Measurements from ENCODE around the gene PSKH1.

- TF ChIP-seq, protein P1, sequence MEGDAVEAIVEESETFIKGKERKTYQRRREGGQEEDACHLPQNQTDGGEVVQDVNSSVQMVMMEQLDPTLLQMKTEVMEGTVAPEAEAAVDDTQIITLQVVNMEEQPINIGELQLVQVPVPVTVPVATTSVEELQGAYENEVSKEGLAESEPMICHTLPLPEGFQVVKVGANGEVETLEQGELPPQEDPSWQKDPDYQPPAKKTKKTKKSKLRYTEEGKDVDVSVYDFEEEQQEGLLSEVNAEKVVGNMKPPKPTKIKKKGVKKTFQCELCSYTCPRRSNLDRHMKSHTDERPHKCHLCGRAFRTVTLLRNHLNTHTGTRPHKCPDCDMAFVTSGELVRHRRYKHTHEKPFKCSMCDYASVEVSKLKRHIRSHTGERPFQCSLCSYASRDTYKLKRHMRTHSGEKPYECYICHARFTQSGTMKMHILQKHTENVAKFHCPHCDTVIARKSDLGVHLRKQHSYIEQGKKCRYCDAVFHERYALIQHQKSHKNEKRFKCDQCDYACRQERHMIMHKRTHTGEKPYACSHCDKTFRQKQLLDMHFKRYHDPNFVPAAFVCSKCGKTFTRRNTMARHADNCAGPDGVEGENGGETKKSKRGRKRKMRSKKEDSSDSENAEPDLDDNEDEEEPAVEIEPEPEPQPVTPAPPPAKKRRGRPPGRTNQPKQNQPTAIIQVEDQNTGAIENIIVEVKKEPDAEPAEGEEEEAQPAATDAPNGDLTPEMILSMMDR (IDR thresholded peaks at IDR 0.05; ENCODE audit: poor library complexity) = no peak
- TF ChIP-seq EZH2 (IDR thresholded peaks at IDR 0.05; ENCODE audit: borderline replicate concordance) (no peak), EZH2phosphoT487 (IDR thresholded peaks at IDR 0.05; ENCODE audit: low read depth, severe bottlenecking, unreplicated experiment) (no peak)
Measured at GRCh38 chr16:67893743-67894399, 817 bp downstream of the PSKH1 start.
